Measurements from ENCODE around the gene HEATR3. TPM values are rescaled to one million over a fixed set of nuclear protein-coding genes. Genes with fewer than 3 reads are reported as not detected.

Gene HEATR3
- total RNA-seq, 1 donor, result 12.5 TPM

GRCh38 chr16:50068550-50068949, 2.8 kb downstream of the HEATR3 start:
- H3K4me3 ChIP-seq (ENCODE audit: low read length), result no peak overlapping the region
- H3K4me1 ChIP-seq (ENCODE audit: insufficient read depth, low read length), result peaks cover 32% of the 10 kb centered on the region
- H3K9me3 ChIP-seq (ENCODE audit: low read depth, low read length), result no peaks in the 10 kb centered on the region
- no peaks in the 10 kb centered on the region for H3K27me3 ChIP-seq (ENCODE audit: insufficient read depth, low read length)

- H3K4me3 ChIP-seq (ENCODE audit: low read length), result no peak overlapping the region
- H3K4me1 ChIP-seq (ENCODE audit: insufficient read depth, low read length), result peaks cover 32% of the 10 kb centered on the region
- no peaks in the 10 kb centered on the region for H3K27me3 ChIP-seq (ENCODE audit: insufficient read depth, low read length)
- no peaks in the 10 kb centered on the region for H3K9me3 ChIP-seq (ENCODE audit: low read depth, low read length)
Observed at GRCh38 chr16:50069060-50069459, 3.3 kb downstream of the HEATR3 start.

- Histone ChIP-seq H3K4me1 (ENCODE audit: insufficient read depth, low read length) (peaks cover 28% of the 10 kb centered on the region), H3K9me3 (ENCODE audit: low read depth, low read length) (no peaks in the 10 kb centered on the region), H3K4me3 (ENCODE audit: low read length) (no peak overlapping the region)
Observed at GRCh38 chr16:50071075-50071671, 5.4 kb downstream of the HEATR3 start.

DNA sequence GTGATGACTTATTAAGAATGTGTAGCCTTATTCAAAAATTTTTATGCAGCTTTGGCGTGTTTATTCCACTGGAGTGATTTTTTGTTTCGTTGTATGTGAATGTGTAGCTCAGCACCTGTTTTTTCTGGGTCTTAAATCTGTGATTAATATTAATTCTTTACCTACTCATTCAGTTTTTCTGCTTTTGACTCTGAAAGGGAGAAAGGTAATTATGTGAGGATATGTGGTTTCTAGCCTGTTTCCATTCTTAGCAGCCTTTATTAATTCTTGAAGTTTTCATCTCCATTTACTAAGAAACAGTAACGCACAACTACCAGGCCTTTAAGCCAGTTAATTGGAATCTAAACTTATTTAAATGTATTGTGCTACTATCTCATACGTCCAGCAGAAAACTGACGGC, 7.0 kb downstream of the HEATR3 start:
- peaks cover 15% of the 10 kb centered on the region for H3K4me1 ChIP-seq (ENCODE audit: insufficient read depth, low read length)
- H3K27me3 ChIP-seq (ENCODE audit: insufficient read depth, low read length), result no peaks in the 10 kb centered on the region
- no peaks in the 10 kb centered on the region for H3K9me3 ChIP-seq (ENCODE audit: low read depth, low read length)
- no peak overlapping the region for H3K4me3 ChIP-seq (ENCODE audit: low read length)

More at GRCh38 chr16:50071075-50071671, 5.4 kb downstream of the HEATR3 start:
- H3K27me3 ChIP-seq (ENCODE audit: insufficient read depth, low read length), result no peaks in the 10 kb centered on the region

GRCh38 chr16:50079397-50080140, 13.8 kb downstream of the HEATR3 start:
- Histone ChIP-seq H3K27me3 (ENCODE audit: insufficient read depth, low read length) (no peaks in the 10 kb centered on the region), H3K4me3 (ENCODE audit: low read length) (no peak overlapping the region), H3K9me3 (ENCODE audit: low read depth, low read length) (no peaks in the 10 kb centered on the region), H3K4me1 (ENCODE audit: insufficient read depth, low read length) (no peaks in the 10 kb centered on the region)

GRCh38 chr16:50081428-50082018, 15.8 kb downstream of the HEATR3 start:
- H3K4me3 ChIP-seq (ENCODE audit: low read length), result no peak overlapping the region
- no peaks in the 10 kb centered on the region for H3K4me1 ChIP-seq (ENCODE audit: insufficient read depth, low read length)
- no peaks in the 10 kb centered on the region for H3K27me3 ChIP-seq (ENCODE audit: insufficient read depth, low read length)
- H3K9me3 ChIP-seq (ENCODE audit: low read depth, low read length), result no peaks in the 10 kb centered on the region

DNA sequence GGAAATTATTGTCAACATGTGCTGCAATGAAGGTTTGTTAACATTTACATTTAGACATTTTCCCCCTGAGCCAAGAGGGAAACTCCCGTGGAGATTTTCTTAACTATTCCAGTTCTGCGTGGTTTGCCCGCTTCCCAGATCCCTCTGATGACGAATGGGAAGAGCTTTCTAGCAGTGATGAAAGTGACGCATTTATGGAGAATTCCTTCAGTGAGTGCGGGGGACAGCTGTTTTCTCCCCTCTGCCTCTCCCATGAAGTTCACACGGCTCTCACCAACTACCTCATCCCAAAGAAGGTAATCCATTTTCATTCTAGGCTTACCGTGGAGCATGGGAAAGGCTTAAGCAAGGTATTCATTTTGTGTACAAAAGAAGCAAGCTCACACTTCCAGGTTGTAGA, 18.2 kb downstream of the HEATR3 start:
- H3K9me3 ChIP-seq (ENCODE audit: low read depth, low read length), result no peaks in the 10 kb centered on the region
- H3K4me3 ChIP-seq (ENCODE audit: low read length), result no peak overlapping the region
- no peaks in the 10 kb centered on the region for H3K27me3 ChIP-seq (ENCODE audit: insufficient read depth, low read length)
- H3K4me1 ChIP-seq (ENCODE audit: insufficient read depth, low read length), result no peaks in the 10 kb centered on the region

DNA sequence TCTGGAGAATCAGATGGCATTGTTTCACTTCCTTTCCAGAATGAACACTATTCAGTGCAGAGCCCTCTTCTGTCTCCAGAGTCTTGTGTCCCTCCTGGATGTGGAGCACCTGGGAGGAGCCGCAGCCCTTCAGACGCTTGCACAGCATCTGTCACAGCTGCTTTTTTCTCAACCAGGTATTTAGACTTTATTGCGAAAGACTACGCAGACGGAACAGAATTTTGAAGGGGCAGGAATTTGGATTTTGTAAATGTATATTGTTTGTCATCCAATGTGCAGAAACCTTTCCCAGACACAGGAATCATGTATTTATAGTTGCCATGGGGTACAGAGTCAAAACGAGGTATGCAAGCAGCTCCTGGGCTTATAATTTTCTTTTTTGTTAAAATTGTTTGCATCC, 20.4 kb downstream of the HEATR3 start:
- H3K4me1 ChIP-seq (ENCODE audit: insufficient read depth, low read length), result no peaks in the 10 kb centered on the region
- H3K27me3 ChIP-seq (ENCODE audit: insufficient read depth, low read length), result no peaks in the 10 kb centered on the region
- H3K9me3 ChIP-seq (ENCODE audit: low read depth, low read length), result no peaks in the 10 kb centered on the region
- H3K4me3 ChIP-seq (ENCODE audit: low read length), result no peak overlapping the region

- H3K4me1 ChIP-seq (ENCODE audit: insufficient read depth, low read length), result peaks cover 4% of the 10 kb centered on the region
- H3K27me3 ChIP-seq (ENCODE audit: insufficient read depth, low read length), result no peaks in the 10 kb centered on the region
- no peaks in the 10 kb centered on the region for H3K9me3 ChIP-seq (ENCODE audit: low read depth, low read length)
- H3K4me3 ChIP-seq (ENCODE audit: low read length), result no peak overlapping the region
Observed at GRCh38 chr16:50088302-50088701, 22.5 kb downstream of the HEATR3 start.

DNA sequence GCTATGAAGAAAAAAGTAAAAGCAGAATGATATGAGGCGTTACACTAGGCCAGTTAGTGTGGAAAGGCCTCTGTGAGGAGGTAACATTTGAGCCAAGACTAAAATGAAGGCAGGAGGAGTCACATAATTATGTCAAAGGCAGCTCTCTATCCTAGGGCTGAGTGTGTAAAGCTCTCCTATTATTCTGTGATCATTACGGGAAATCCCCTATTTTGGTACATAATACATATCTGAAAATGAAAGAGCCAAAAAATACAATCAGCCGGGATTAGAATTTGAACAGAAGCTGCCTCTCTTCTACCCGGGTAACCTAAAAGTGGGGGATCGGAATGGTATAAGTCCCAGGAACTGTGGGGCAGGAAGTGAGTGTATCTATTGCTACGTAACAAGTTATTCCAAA, 27.1 kb downstream of the HEATR3 start:
- H3K4me3 ChIP-seq (ENCODE audit: low read length), result no peak overlapping the region

GRCh38 chr16:50093607-50094539, 28.1 kb downstream of the HEATR3 start:
- Histone ChIP-seq H3K4me1 (ENCODE audit: insufficient read depth, low read length) (peaks cover 12% of the 10 kb centered on the region), H3K27me3 (ENCODE audit: insufficient read depth, low read length) (no peaks in the 10 kb centered on the region), H3K9me3 (ENCODE audit: low read depth, low read length) (no peaks in the 10 kb centered on the region), H3K4me3 (ENCODE audit: low read length) (no peak overlapping the region)

More for the DNA sequence above, 27.1 kb downstream of the HEATR3 start:
- no peaks in the 10 kb centered on the region for H3K9me3 ChIP-seq (ENCODE audit: low read depth, low read length)
- H3K27me3 ChIP-seq (ENCODE audit: insufficient read depth, low read length), result no peaks in the 10 kb centered on the region
- H3K4me1 ChIP-seq (ENCODE audit: insufficient read depth, low read length), result peaks cover 12% of the 10 kb centered on the region

GRCh38 chr16:50096791-50097190, 31.0 kb downstream of the HEATR3 start:
- Histone ChIP-seq H3K9me3 (ENCODE audit: low read depth, low read length) (no peaks in the 10 kb centered on the region), H3K4me3 (ENCODE audit: low read length) (no peak overlapping the region), H3K4me1 (ENCODE audit: insufficient read depth, low read length) (peaks cover 12% of the 10 kb centered on the region), H3K27me3 (ENCODE audit: insufficient read depth, low read length) (no peaks in the 10 kb centered on the region)

- H3K27me3 ChIP-seq (ENCODE audit: insufficient read depth, low read length), result no peaks in the 10 kb centered on the region
- H3K4me1 ChIP-seq (ENCODE audit: insufficient read depth, low read length), result peaks cover 4% of the 10 kb centered on the region
- H3K4me3 ChIP-seq (ENCODE audit: low read length), result no peak overlapping the region
- H3K9me3 ChIP-seq (ENCODE audit: low read depth, low read length), result no peaks in the 10 kb centered on the region
Observed at GRCh38 chr16:50099957-50100648, 34.3 kb downstream of the HEATR3 start.

- Histone ChIP-seq H3K4me1 (ENCODE audit: insufficient read depth, low read length) (peaks cover 4% of the 10 kb centered on the region), H3K9me3 (ENCODE audit: low read depth, low read length) (no peaks in the 10 kb centered on the region), H3K27me3 (ENCODE audit: insufficient read depth, low read length) (no peaks in the 10 kb centered on the region), H3K4me3 (ENCODE audit: low read length) (no peak overlapping the region)
Observed at GRCh38 chr16:50102051-50102746, 36.4 kb downstream of the HEATR3 start.

Data from mononuclear cell (primary cell).